Stromal cell of bone marrow (primary cell): ENCODE data around the gene FAT2.

Source experiments
- DNase-seq: peaks from one replicate; pipeline ENCODE4 v3.0.0-alpha.2; 2012; ENCODE audit warnings: low read depth

FAT2 gene

DNA sequence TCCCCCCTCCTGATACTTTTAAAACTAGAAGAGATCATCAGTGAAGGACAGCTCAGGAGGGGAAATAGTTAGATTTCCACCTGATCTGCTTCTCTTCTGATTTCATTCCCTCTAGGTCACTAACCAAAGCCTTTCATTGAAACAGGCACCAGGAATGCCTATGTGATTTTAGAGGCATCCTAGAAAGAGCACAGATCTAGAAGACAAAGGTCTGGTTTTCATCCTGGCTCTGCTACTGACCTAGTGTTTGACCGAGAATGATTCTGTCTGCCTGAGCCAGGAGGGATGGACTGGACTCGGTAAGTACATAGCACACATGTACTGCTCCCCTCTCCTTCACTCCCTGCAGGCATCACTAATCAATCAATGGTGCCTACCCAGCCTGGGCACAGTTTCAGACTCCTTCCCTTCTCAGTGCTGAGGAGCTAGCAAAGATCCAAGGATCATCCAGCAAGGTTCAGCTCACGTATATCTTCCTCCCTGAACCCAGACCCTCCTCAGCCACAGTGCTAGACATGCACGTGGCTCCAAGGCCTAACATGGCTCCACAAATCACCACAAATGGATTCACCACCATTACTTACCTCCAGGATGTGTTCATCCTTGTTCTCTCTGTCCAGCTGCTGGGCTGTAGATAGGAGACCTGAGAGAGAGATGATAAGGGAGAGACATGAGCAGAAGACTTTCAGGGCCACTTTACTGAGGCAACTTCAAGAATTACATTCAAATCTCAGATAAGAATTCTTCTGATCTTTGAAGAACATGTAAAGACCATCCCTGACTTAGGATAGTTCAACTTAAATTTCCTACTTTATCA lies 35.2 kb downstream of the FAT2 start:
- no peak for DNase-seq

GRCh38 chr5:151553695-151554094 lies 37.4 kb downstream of the FAT2 start:
- no peak for DNase-seq

DNA sequence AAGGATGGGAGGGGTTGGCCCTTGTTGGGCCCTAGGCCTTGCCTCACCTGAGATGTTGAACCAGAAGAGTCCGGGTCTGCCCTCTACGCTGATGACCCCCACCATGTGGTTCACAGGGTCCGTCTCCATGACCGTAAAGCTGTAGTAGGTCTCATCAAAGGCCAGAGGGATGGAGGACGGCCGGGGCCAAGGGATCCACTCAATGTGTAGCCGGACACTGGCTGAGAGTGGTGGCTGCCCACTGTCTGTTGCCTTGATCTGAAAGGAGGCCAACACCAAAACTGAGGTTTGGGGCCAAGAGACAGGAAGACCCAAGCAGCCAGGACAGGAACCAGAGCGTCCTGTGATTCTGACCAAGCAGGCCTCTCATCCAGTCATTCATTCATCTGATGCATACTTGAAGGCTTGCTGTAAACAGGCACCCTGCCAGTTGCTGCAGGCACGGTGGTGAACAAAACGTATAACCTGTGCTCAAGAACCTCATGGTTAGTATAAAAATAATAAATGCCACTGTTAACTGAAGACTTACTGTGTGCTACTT lies 37.9 kb downstream of the FAT2 start:
- no peak for DNase-seq

- DNase-seq = no peak
Measured at GRCh38 chr5:151551985-151552384, 39.1 kb downstream of the FAT2 start.

- DNase-seq = no peak
Measured at GRCh38 chr5:151550146-151550545, 41.0 kb downstream of the FAT2 start.

- DNase-seq = no peak
Measured at GRCh38 chr5:151549713-151550112, 41.4 kb downstream of the FAT2 start.

DNA sequence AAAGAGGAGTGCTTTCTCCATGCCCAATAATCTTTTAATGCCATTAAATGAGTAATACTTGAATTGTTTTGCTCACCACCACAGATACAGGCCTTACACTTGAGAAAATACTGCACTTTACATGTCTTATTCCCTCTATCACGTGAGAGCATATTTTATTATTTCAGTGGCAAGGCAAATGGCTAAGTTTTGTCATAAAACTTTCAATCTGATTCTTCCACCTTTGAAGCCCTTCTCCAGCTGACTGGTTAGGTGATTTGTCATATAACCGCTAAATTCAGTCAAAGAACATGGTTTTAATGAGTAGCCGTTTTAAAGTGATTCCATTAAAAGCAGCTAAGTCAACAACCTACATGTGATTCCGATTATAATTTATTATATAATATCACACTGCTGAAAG lies 43.8 kb downstream of the FAT2 start:
- no peak for DNase-seq

DNA sequence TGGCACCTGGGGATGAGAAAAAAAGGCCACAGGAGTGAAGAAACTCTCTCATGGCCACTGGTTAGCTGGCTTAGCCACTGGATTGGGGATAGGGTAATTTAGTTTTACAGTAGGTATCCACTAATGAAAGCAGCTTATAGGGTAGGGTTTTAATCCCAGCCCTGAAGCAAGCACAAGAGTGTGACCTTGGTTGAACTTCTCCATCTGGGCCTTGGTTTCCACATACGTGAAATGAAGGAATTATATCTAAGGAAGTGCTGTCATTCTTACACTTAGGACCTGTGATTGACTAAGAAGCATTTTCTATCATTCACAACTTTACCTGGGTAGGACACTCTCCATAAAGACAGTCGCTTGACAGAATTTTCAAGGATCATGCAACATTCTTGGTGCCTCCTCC lies 49.6 kb downstream of the FAT2 start:
- no peak for DNase-seq
